Measurements from ENCODE around the gene SGPL1.
A peak's percentile ranks its signal among the peaks of the same experiment; 100 is the strongest.

The SGPL1 gene

GRCh38 chr10:70921285-70921684 is 105.5 kb downstream of the SGPL1 start:
- no peak for TF ChIP-seq USF1 (IDR thresholded peaks at IDR 0.05)
- TF ChIP-seq REST (IDR thresholded peaks at IDR 0.05; ENCODE audit: low read depth): no peak
- TF ChIP-seq YY1 (IDR thresholded peaks at IDR 0.05; ENCODE audit: low read depth): no peak
- TF ChIP-seq MAX (IDR thresholded peaks at IDR 0.05): no peak
- TF ChIP-seq NFIC (IDR thresholded peaks at IDR 0.05): no peak
- no peak for TF ChIP-seq EGR1 (IDR thresholded peaks at IDR 0.05)
- TF ChIP-seq CEBPB (IDR thresholded peaks at IDR 0.05): no peak
- TF ChIP-seq CREB1 (IDR thresholded peaks at IDR 0.05; ENCODE audit: low read depth): no peak
- TF ChIP-seq RAD21 (IDR thresholded peaks at IDR 0.05; ENCODE audit: low read depth): no peak
- no peak for TF ChIP-seq FOXM1 (IDR thresholded peaks at IDR 0.05; ENCODE audit: borderline replicate concordance, low read depth)
- TF ChIP-seq TAF1 (IDR thresholded peaks at IDR 0.05; ENCODE audit: low read depth): no peak

- TF ChIP-seq TEAD4 (IDR thresholded peaks at IDR 0.05) (no peak), YY1 (IDR thresholded peaks at IDR 0.05; ENCODE audit: low read depth) (no peak), TCF12 (IDR thresholded peaks at IDR 0.05; ENCODE audit: low read depth) (no peak), FOXM1 (IDR thresholded peaks at IDR 0.05; ENCODE audit: borderline replicate concordance, low read depth) (no peak), REST (IDR thresholded peaks at IDR 0.05; ENCODE audit: low read depth) (no peak), MAX (IDR thresholded peaks at IDR 0.05) (no peak), CREB1 (IDR thresholded peaks at IDR 0.05; ENCODE audit: low read depth) (no peak), EP300 (IDR thresholded peaks at IDR 0.05; ENCODE audit: borderline replicate concordance) (no peak), EGR1 (IDR thresholded peaks at IDR 0.05) (no peak), NFIC (IDR thresholded peaks at IDR 0.05) (no peak), RAD21 (IDR thresholded peaks at IDR 0.05; ENCODE audit: low read depth) (no peak), CEBPB (IDR thresholded peaks at IDR 0.05) (no peak), USF1 (IDR thresholded peaks at IDR 0.05) (no peak), ZBTB7A (IDR thresholded peaks at IDR 0.05; ENCODE audit: low read depth) (no peak), TAF1 (IDR thresholded peaks at IDR 0.05; ENCODE audit: low read depth) (no peak)
Measured at GRCh38 chr10:70923696-70924095, 107.9 kb downstream of the SGPL1 start.

- TF ChIP-seq CEBPB (IDR thresholded peaks at IDR 0.05) (no peak), TEAD4 (IDR thresholded peaks at IDR 0.05) (no peak), EGR1 (IDR thresholded peaks at IDR 0.05) (no peak), TCF12 (IDR thresholded peaks at IDR 0.05; ENCODE audit: low read depth) (no peak), RAD21 (IDR thresholded peaks at IDR 0.05; ENCODE audit: low read depth) (peak; percentile 82)
Measured at GRCh38 chr10:70925377-70926225, 109.9 kb downstream of the SGPL1 start.

GRCh38 chr10:70926226-70927000 is 110.7 kb downstream of the SGPL1 start:
- no peak for TF ChIP-seq TEAD4 (IDR thresholded peaks at IDR 0.05)
- TF ChIP-seq ZBTB7A (IDR thresholded peaks at IDR 0.05; ENCODE audit: low read depth): no peak
- TF ChIP-seq MAX (IDR thresholded peaks at IDR 0.05): no peak
- no peak for TF ChIP-seq FOXM1 (IDR thresholded peaks at IDR 0.05; ENCODE audit: borderline replicate concordance, low read depth)
- TF ChIP-seq EP300 (IDR thresholded peaks at IDR 0.05; ENCODE audit: borderline replicate concordance): no peak

GRCh38 chr10:70927189-70927943 is 111.6 kb downstream of the SGPL1 start:
- TF ChIP-seq EGR1 (IDR thresholded peaks at IDR 0.05) (no peak), TCF12 (IDR thresholded peaks at IDR 0.05; ENCODE audit: low read depth) (no peak), TAF1 (IDR thresholded peaks at IDR 0.05; ENCODE audit: low read depth) (no peak), RAD21 (IDR thresholded peaks at IDR 0.05; ENCODE audit: low read depth) (no peak), TEAD4 (IDR thresholded peaks at IDR 0.05) (no peak), EP300 (IDR thresholded peaks at IDR 0.05; ENCODE audit: borderline replicate concordance) (no peak), NFIC (IDR thresholded peaks at IDR 0.05) (no peak), MAX (IDR thresholded peaks at IDR 0.05) (no peak), FOXM1 (IDR thresholded peaks at IDR 0.05; ENCODE audit: borderline replicate concordance, low read depth) (no peak), YY1 (IDR thresholded peaks at IDR 0.05; ENCODE audit: low read depth) (no peak), USF1 (IDR thresholded peaks at IDR 0.05) (no peak), CEBPB (IDR thresholded peaks at IDR 0.05) (no peak), ZBTB7A (IDR thresholded peaks at IDR 0.05; ENCODE audit: low read depth) (no peak), REST (IDR thresholded peaks at IDR 0.05; ENCODE audit: low read depth) (no peak)

Data from Ishikawa (cell line).